Stimulated activated naive CD8-positive, alpha-beta T cell treated with anti-CD3 and anti-CD28 coated beads, Interleukin-15, Interleukin-2, amounts not matched to agents 100 ng/mL and 50 ng/mL, for 24 hours (primary cell): ENCODE results near the gene ZNF254.
"Not testable (repeated sequence)": the region's sequence is repeated elsewhere in the genome, so short reads cannot be mapped to it uniquely, and the experiment has no call there.

Source experiments
- H3K27ac Mint-ChIP-seq: one replicate; pipeline ENCODE4 v1.8.0; 2021; ENCODE audit warnings: mild to moderate bottlenecking, mixed read lengths
- H3K27me3 Mint-ChIP-seq: one replicate; pipeline ENCODE4 v1.8.0; 2021; ENCODE audit warnings: mixed read lengths
- H3K36me3 Mint-ChIP-seq: one replicate; pipeline ENCODE4 v1.8.0; 2021; ENCODE audit warnings: low read depth, mixed read lengths
- H3K4me1 Mint-ChIP-seq: one replicate; pipeline ENCODE4 v1.8.0; 2021; ENCODE audit warnings: low read depth, mixed read lengths
- H3K4me3 Mint-ChIP-seq: one replicate; pipeline ENCODE4 v1.8.0; 2021; ENCODE audit warnings: mild to moderate bottlenecking, mixed read lengths
- H3K9me3 Mint-ChIP-seq: one replicate; pipeline ENCODE4 v1.8.0; 2021; ENCODE audit warnings: mixed read lengths

ZNF254 gene

DNA sequence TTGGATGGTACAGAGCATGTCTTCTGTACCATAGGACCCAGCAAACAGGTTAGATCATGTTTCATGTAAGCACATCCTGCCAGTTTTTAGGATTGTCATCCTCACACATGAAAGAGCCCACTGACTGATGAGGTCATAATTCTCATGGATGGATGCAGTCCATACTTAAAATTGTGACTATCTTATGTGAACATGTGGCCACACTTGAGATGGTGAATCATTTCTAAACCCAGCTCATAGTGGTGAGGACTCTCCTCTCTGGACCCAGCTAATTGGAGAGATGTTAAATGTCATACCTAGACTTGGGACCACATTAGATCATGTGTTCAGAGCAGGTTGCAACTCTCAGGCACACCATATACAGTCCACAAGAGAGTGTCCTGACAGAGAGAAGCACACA is 24.8 kb upstream of the ZNF254 start:
- Mint-ChIP-seq H3K36me3 (peaks cover 57% of the 10 kb centered on the region), H3K27me3 (no peaks in the 10 kb centered on the region), H3K4me1 (peaks cover 19% of the 10 kb centered on the region), H3K9me3 (no peaks in the 10 kb centered on the region), H3K4me3 (no peak overlapping the region), H3K27ac (peak overlapping the region; percentile 45)

DNA sequence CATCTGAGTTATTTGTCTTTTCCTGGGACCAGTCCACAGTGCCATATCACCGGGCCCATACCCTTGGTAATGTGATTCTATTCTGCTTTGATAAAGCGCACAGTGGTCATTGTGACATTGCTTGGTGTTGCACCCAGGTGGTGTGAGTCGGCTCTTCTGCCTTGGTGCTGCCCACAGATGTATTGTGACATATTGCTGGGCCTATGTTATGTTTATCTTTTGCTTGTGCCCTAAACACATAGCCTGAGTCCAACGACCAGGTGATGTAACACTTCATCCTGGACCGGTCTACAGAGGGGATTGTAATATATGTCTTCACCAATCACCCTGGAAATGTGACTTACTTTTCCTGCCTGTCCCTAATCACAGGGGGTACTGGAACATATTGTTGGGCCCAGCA is 23.7 kb upstream of the ZNF254 start:
- Mint-ChIP-seq H3K27me3 (no peaks in the 10 kb centered on the region), H3K4me3 (no peak overlapping the region), H3K4me1 (peaks cover 19% of the 10 kb centered on the region), H3K27ac (no peak overlapping the region), H3K9me3 (no peaks in the 10 kb centered on the region), H3K36me3 (peaks cover 59% of the 10 kb centered on the region)

DNA sequence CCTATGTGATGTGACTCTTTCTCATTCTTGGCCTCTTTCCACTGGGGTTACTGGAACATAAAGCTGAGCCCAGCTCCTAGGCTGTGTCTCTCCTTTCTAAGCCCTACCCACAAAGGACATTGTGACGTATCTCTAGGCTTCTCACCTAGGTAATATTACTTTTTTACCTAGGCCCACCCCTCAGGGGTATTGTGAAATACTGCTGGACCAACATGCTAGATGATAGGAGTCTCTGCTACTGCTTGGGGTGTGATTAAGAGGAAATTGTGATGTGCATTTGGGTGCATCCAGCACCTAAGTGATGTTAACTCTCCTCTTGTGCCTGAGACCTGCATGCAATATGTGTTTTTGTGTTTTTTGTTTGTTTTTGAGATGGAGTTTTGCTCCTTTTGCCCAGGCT is 22.8 kb upstream of the ZNF254 start:
- Mint-ChIP-seq H3K27me3 (no peaks in the 10 kb centered on the region), H3K27ac (no peak overlapping the region), H3K4me1 (peaks cover 19% of the 10 kb centered on the region), H3K36me3 (peaks cover 57% of the 10 kb centered on the region), H3K4me3 (no peak overlapping the region), H3K9me3 (no peaks in the 10 kb centered on the region)

DNA sequence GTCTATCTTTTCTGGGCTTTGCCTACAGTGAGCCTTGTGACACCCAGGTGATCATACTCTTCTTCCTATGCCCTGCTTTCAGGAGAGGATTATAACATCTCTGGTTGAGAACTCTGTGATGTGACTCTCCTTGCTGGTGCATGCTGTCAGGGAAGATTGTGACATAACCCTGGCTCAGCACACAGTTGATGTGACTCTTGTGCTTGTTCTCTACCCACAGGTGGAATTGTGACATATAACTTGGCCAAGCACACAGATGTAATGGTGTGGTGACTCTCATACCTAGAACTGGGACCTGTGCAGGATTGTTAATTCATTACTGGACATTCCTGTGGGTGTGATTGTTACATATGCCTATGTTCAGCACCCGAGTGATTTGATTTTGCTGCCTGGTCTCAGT is 21.7 kb upstream of the ZNF254 start:
- Mint-ChIP-seq H3K4me3 (no peak overlapping the region), H3K36me3 (peaks cover 54% of the 10 kb centered on the region), H3K27ac (no peak overlapping the region), H3K9me3 (no peaks in the 10 kb centered on the region), H3K27me3 (no peaks in the 10 kb centered on the region), H3K4me1 (peaks cover 18% of the 10 kb centered on the region)

DNA sequence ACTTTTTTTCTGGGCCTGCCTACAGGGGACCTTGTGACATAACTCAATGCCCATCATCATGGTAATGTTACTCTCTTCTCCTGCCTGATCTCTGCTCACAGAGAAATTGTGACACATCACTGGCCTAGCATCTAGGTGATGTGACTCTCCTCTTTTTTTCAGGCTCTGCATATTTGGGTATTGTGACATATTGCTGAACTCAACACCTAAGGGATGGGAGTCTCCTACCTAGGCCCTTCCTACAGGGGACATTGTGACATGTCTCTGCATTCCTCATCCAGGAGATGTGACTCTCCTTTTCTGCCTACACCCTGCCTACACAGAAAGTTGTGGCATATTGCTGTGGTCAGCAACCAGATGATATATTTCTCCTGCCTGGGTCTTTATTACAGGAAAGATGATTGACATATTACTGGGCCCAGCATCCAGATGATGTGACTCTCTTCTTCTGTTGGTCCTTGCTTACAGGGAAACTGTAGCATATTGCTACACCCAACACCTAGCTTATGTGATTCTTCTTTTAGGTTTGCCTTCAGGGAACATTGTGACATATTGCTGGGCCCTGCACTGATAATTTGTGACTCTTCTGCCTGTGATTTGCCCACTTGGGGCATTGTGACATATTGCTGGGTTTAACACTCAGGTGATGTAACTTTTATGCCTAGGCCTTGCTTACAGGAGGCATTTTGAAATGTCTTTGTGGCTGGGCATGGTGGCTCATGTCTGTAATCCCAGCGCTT is 21.0 kb upstream of the ZNF254 start:
- H3K27ac Mint-ChIP-seq: no peak overlapping the region
- H3K4me1 Mint-ChIP-seq: peaks cover 11% of the 10 kb centered on the region
- no peak overlapping the region for H3K4me3 Mint-ChIP-seq
- H3K27me3 Mint-ChIP-seq: no peaks in the 10 kb centered on the region
- H3K36me3 Mint-ChIP-seq: peaks cover 52% of the 10 kb centered on the region
- H3K9me3 Mint-ChIP-seq: no peaks in the 10 kb centered on the region

DNA sequence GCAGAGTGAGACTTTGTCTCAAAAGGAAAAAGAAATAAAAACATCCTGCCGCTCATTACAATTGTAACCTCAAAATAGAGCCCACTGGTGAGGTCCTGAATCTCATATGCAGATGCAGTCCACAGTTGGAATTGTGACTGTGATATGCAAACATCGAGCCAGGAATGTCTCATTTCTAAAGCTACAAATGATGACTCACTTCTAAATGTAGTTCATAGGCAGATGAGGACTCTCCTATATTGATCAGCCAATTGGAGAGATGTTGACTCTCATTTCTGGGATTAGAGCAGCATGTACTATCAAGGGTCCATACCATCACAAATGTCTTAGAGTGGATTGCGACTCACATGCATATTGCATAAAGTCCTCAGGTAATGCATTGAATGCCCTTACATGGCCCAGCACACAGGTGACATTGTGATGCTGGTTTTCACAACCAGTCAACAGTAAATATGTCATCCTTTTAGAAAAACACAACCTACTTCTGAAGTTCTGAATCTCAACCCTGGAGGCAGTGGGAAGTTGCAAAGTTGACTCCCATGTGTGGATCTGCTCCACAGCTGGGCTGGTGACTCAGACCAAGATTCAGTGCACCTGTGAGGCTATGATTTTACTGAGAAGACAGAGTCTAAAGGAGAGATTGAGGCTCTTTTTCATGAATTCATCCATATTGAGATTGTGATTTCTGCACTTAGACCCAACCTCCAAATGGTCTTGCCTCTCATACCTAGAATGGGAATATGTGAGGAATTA is 16.9 kb upstream of the ZNF254 start:
- Mint-ChIP-seq H3K27ac (no peak overlapping the region), H3K27me3 (no peaks in the 10 kb centered on the region), H3K4me1 (no peaks in the 10 kb centered on the region), H3K9me3 (no peaks in the 10 kb centered on the region), H3K36me3 (peaks cover 70% of the 10 kb centered on the region), H3K4me3 (no peak overlapping the region)

DNA sequence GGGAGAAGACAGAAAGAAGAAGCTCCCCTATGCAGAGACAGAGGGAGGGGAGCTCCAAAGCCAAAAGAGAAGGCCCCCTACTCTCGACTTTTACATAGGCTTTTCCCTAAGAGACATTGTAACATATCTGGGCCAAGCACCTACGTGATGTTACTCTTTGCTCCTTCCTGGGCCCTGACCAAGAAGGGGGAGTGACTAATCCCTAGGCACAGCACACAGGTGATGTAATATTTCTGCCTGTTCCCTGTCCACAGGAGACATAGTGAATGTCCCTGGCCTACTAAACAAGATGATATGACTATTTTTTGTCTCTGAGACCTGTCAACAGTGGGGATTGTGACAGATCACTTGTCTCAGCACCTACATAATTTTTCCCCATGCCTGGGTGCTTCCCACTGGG is 15.9 kb upstream of the ZNF254 start:
- no peaks in the 10 kb centered on the region for H3K27me3 Mint-ChIP-seq
- H3K4me1 Mint-ChIP-seq: no peaks in the 10 kb centered on the region
- H3K36me3 Mint-ChIP-seq: peaks cover 75% of the 10 kb centered on the region
- no peak overlapping the region for H3K27ac Mint-ChIP-seq
- H3K9me3 Mint-ChIP-seq: peaks cover 4% of the 10 kb centered on the region
- no peak overlapping the region for H3K4me3 Mint-ChIP-seq

DNA sequence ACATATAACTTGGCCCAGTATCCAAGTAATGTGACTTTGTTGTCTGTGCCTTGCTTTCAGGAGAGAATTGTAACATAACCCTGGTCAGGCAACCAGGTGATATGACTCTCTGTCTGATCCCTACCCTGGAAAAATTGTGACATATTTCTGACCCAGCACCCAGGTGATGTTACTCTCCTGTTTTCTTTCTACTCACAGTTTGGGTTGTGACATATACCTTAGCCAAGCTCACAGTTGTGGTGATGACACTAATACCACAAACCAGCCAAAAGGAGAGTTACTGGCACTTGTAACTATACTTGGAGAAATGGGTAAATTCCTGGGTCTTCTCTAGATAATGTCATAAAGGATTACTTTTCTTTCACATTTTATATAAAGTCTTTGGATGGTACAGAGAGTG is 14.3 kb upstream of the ZNF254 start:
- H3K4me1 Mint-ChIP-seq: no peaks in the 10 kb centered on the region
- no peaks in the 10 kb centered on the region for H3K27me3 Mint-ChIP-seq
- H3K27ac Mint-ChIP-seq: no peak overlapping the region
- H3K9me3 Mint-ChIP-seq: peaks cover 4% of the 10 kb centered on the region
- H3K4me3 Mint-ChIP-seq: no peak overlapping the region
- H3K36me3 Mint-ChIP-seq: peaks cover 70% of the 10 kb centered on the region

DNA sequence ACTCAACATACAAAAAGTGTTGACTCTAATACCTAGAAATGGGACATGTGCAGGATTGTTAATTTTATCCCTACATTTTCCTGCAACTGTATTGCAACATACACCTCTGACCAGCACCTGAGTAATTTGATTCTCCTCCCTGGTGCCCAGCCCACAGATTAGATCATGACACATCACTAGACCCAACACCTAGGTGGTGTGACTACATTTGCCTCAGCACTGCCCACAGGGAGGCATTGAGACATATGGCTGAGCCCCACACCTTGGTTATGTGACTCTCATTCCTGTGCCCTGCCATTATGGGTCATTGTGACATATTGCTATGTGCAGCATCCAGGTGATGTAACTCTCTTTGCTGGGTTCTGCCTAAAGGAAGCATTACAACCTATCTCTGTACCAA is 13.2 kb upstream of the ZNF254 start:
- H3K27ac Mint-ChIP-seq: no peak overlapping the region
- no peak overlapping the region for H3K4me3 Mint-ChIP-seq
- H3K36me3 Mint-ChIP-seq: peaks cover 66% of the 10 kb centered on the region
- peaks cover 4% of the 10 kb centered on the region for H3K9me3 Mint-ChIP-seq
- H3K4me1 Mint-ChIP-seq: no peaks in the 10 kb centered on the region
- no peaks in the 10 kb centered on the region for H3K27me3 Mint-ChIP-seq

DNA sequence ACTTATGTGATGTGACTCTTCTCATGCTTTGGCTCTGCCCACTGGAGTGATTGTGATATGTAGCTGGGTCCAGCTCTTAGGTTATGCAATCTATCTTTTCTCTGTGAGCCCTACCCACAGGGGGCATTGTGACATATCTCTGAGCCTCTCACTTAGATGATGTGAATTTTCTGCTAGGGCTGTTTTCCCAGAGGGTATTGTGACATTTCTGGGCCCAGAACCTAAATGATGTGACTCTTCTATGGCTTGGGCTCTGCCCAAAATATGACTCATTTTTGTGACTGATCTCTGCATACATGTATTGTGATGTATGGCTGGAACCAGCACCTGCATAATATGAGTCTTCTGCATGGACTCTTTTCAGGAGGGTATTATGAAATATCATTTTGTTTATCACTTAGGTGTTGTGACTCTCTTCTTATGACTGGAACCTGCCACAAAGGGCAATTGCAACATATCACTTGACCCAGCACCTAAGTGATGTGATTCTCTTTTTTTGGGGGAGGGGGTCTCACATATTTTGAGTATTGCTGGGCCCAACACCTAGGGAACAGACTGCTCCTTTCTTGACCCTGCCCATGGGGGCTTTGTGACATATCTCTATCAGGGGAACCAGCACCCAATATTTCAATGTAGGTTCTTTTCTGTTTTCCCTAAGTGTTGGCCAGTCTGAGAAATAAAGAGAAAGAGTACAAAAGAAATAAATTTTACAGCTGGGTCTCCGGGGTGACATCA is 12.1 kb upstream of the ZNF254 start:
- Mint-ChIP-seq H3K4me3 (no peak overlapping the region), H3K36me3 (peaks cover 71% of the 10 kb centered on the region), H3K27ac (no peak overlapping the region), H3K9me3 (peaks cover 4% of the 10 kb centered on the region), H3K4me1 (no peaks in the 10 kb centered on the region), H3K27me3 (no peaks in the 10 kb centered on the region)

DNA sequence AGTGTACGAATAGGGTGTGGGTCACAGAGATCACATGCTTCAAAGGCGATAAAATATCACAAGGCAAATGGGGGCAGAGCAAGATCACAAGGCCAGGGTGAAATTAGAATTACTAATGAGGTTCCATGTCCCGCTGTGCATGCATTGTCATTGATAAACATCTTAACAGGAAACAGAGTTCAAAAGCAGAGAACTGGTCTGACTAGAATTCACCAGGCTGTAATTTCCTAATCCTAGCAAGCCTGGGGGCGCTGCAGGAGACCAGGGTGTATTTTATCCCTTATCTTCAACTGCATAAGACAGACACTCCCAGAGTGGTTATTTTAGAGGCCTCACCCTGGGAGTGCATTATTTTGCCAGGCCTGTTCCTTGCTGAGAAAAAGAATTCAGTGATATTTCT is 11.5 kb upstream of the ZNF254 start:
- H3K4me3 Mint-ChIP-seq, H3K27me3 Mint-ChIP-seq, H3K27ac Mint-ChIP-seq, H3K4me1 Mint-ChIP-seq, H3K9me3 Mint-ChIP-seq: not testable (repeated sequence)
- peaks cover 65% of the 10 kb centered on the region for H3K36me3 Mint-ChIP-seq

DNA sequence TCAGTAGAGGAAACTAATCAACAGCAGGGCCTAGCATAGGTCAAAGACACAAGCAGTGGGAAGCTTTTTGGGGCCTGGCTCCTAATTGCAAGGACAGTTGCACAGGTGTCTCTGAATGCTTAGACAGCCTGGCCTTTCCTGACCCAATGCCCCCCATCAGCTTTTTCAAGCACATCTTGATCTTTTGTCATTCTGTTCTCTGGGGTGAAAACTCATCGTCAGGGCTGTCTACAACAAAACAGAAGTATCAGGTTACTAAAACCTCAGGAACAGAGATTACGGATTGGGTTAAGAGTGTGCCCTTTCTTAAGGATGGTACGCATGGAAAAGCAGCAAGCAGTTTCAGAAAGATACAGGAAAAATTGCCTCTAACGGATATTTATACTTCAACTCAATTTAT is 8.3 kb upstream of the ZNF254 start:
- Mint-ChIP-seq H3K4me1 (no peaks in the 10 kb centered on the region), H3K4me3 (no peak overlapping the region), H3K27ac (no peak overlapping the region), H3K27me3 (no peaks in the 10 kb centered on the region), H3K9me3 (peaks cover 4% of the 10 kb centered on the region), H3K36me3 (peaks cover 52% of the 10 kb centered on the region)

DNA sequence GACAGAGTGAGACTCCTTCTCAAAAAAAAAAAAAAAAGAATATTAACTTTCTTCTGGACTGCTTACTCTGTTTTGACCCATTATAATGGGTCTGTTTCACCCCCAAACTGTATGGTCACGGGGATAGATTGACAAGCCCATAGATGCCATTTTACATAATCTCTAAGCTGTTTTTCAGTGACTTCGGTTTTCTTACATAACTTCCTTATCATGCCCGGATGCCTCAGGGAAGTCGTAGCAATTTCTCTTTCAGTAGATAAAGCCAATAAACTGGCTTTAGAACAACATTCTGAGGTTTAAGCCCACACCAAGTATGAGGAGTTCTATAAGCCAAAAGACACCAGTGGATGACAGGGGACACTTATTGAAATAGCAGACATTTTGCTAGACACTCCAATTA is 5.9 kb upstream of the ZNF254 start:
- no peaks in the 10 kb centered on the region for H3K27me3 Mint-ChIP-seq
- H3K4me1 Mint-ChIP-seq: no peaks in the 10 kb centered on the region
- peaks cover under 1% of the 10 kb centered on the region for H3K9me3 Mint-ChIP-seq
- no peak overlapping the region for H3K4me3 Mint-ChIP-seq
- peaks cover 29% of the 10 kb centered on the region for H3K36me3 Mint-ChIP-seq
- H3K27ac Mint-ChIP-seq: no peak overlapping the region

DNA sequence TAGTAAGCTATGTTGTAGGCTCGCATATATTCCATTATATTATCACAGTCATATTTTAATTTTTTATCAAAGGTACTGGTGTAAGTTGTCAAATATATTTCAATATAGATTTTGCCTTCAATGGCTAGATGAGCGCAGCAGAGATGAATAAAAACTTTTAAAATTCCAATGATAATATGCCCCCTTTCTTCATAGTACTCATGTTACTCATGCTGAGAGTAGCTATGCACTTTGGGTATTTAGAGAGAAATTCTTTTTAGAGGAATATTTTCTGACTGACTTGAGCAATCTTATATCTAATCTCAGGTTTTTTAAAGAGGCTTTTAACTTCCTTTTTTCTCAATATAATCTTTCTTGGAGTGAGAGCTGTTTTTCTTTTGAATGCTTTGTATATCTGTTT is 11.4 kb downstream of the ZNF254 start:
- H3K4me1 Mint-ChIP-seq: peaks cover 48% of the 10 kb centered on the region
- H3K36me3 Mint-ChIP-seq: peaks cover 82% of the 10 kb centered on the region
- no peaks in the 10 kb centered on the region for H3K27me3 Mint-ChIP-seq
- H3K27ac Mint-ChIP-seq: no peak overlapping the region
- H3K4me3 Mint-ChIP-seq: no peak overlapping the region
- H3K9me3 Mint-ChIP-seq: peaks cover 14% of the 10 kb centered on the region

DNA sequence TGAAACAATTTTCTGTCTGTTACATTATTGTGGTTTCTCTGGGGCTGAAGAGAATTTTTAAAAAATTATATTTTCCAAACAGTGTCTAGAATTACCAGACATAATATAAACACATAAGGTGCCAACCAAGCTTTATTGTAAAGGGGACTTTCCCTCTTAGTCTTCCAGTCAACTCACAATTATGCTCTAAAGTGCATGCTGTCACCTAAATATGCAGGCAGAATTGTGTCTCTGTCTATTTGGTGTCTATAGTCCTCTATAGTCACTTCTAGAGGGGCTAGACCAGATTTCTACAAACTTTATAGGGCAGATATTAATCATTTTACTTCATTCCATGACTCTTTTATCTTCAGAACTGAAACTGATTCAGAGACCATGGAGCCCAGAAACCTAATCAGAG is 12.8 kb downstream of the ZNF254 start:
- peaks cover 84% of the 10 kb centered on the region for H3K36me3 Mint-ChIP-seq
- H3K4me3 Mint-ChIP-seq: no peak overlapping the region
- no peaks in the 10 kb centered on the region for H3K27me3 Mint-ChIP-seq
- H3K27ac Mint-ChIP-seq: no peak overlapping the region
- peaks cover 43% of the 10 kb centered on the region for H3K4me1 Mint-ChIP-seq
- peaks cover 14% of the 10 kb centered on the region for H3K9me3 Mint-ChIP-seq
